IMR-90 (cell line): Measurements from ENCODE around the gene ERRFI1. TPM values are rescaled to one million over a fixed set of nuclear protein-coding genes. Genes with fewer than 3 reads are reported as not detected.

ENCODE experiments used
- ATAC-seq: fragments of 200-7000 bp; cut with Tn5 transposase; 2 replicates; pipeline ENCODE4 v1.9.1; 2020; ENCODE audit warnings: low read depth, mild to moderate bottlenecking, moderate library complexity
- BruUV-seq: library from RNA; stranded (reverse); fragments of 400-500 nt; replicated peaks from 2 replicates; lab custom pipeline; 2021; lab: Mats Ljungman, UMichigan
- CTCF ChIA-PET: fragments of 300-600 bp; formaldehyde crosslinking; extraction: SDS; loops from one replicate; lab custom pipeline; 2021; ENCODE audit warnings: antibody characterized with exemption; lab: Yijun Ruan, JAX
- POLR2A ChIA-PET: fragments of 300-600 bp; sonication (Branson Sonifier 250); formaldehyde crosslinking; loops from one replicate; lab custom pipeline; 2022; ENCODE audit warnings: antibody characterized with exemption; ENCODE audit not compliant: unreplicated experiment; lab: Charles Lee
- DNase-seq: peaks from one replicate; pipeline ENCODE4 v3.0.0; 2013
- H2AFZ ChIP-seq: replicated peaks from 2 replicates; pipeline ENCODE3; 2013; ENCODE audit warnings: low read length, mild to moderate bottlenecking; ENCODE audit not compliant: poor library complexity
- H2AK5ac ChIP-seq: 2 replicates; pipeline ENCODE4 v1.6.1; 2013; ENCODE audit warnings: low read depth, low read length, inconsistent platforms
- H2AK9ac ChIP-seq: replicated peaks from 2 replicates; pipeline ENCODE3; 2013; ENCODE audit warnings: mild to moderate bottlenecking, low read depth, low read length, moderate library complexity; ENCODE audit not compliant: poor library complexity
- H2BK120ac ChIP-seq: 2 replicates; pipeline ENCODE4 v1.6.1; 2013; ENCODE audit warnings: low read depth, low read length, inconsistent platforms
- H2BK15ac ChIP-seq: 3 replicates; pipeline ENCODE4 v1.6.1; 2013; ENCODE audit warnings: low read depth, low read length, inconsistent platforms
- H2BK20ac ChIP-seq: 2 replicates; pipeline ENCODE4 v1.6.1; 2013; ENCODE audit warnings: low read depth, mild to moderate bottlenecking, inconsistent platforms, low read length, moderate library complexity
- H2BK5ac ChIP-seq: 2 replicates; pipeline ENCODE4 v1.6.1; 2013; ENCODE audit warnings: mild to moderate bottlenecking, low read depth, low read length, inconsistent platforms; ENCODE audit not compliant: poor library complexity, severe bottlenecking
- H3K14ac ChIP-seq: replicated peaks from 2 replicates; pipeline ENCODE4 v1.6.1; 2013; ENCODE audit warnings: low read depth, low read length, inconsistent platforms
- H3K18ac ChIP-seq: 2 replicates; pipeline ENCODE4 v1.6.1; 2013; ENCODE audit warnings: low read depth, low read length, control low read depth
- H3K23ac ChIP-seq: 2 replicates; pipeline ENCODE4 v1.6.1; 2013; ENCODE audit warnings: low read depth, low read length, inconsistent platforms
- H3K27ac ChIP-seq: 2 replicates; pipeline ENCODE4 v1.5.1; 2013; ENCODE audit warnings: mild to moderate bottlenecking, control low read depth, low read length; ENCODE audit not compliant: insufficient read depth
- H3K27me3 ChIP-seq: 2 replicates; pipeline ENCODE4 v1.6.1; 2013; ENCODE audit warnings: low read length; ENCODE audit not compliant: control insufficient read depth, insufficient read depth
- H3K36me3 ChIP-seq: 2 replicates; pipeline ENCODE4 v1.6.1; 2013; ENCODE audit warnings: low read length, mixed read lengths; ENCODE audit not compliant: control insufficient read depth, insufficient read depth
- H3K4ac ChIP-seq: 2 replicates; pipeline ENCODE4 v1.6.1; 2013; ENCODE audit warnings: low read depth, low read length, inconsistent platforms
- H3K4me1 ChIP-seq: 2 replicates; pipeline ENCODE4 v1.6.1; 2013; ENCODE audit warnings: low read length, mixed read lengths; ENCODE audit not compliant: control insufficient read depth, insufficient read depth
- H3K4me2 ChIP-seq: 2 replicates; pipeline ENCODE4 v1.6.1; 2013; ENCODE audit warnings: low read depth, mild to moderate bottlenecking, control low read depth, low read length, moderate library complexity
- H3K4me3 ChIP-seq: 2 replicates; pipeline ENCODE4 v1.5.1; 2013; ENCODE audit warnings: low read depth, mild to moderate bottlenecking, control low read depth, low read length, moderate library complexity; ENCODE audit not compliant: insufficient read depth
- H3K56ac ChIP-seq: 2 replicates; pipeline ENCODE4 v1.6.1; 2013; ENCODE audit warnings: low read length, inconsistent platforms; ENCODE audit not compliant: insufficient read depth; ENCODE audit errors: extremely low read depth
- H3K79me1 ChIP-seq, 2 experiments: 2 replicates each; pipeline ENCODE4 v1.6.1; 2013; ENCODE audit warnings: low read length in 2 of 2, inconsistent platforms in 1 of 2, low read depth in 1 of 2
- H3K9ac ChIP-seq: 2 replicates; pipeline ENCODE4 v1.6.1; 2013; ENCODE audit warnings: low read depth, low read length, control low read depth
- H3K9me1 ChIP-seq: 2 replicates; pipeline ENCODE4 v1.6.1; 2013; ENCODE audit warnings: low read length, inconsistent platforms; ENCODE audit not compliant: insufficient read depth
- H3K9me3 ChIP-seq: 2 replicates; pipeline ENCODE4 v1.6.1; 2013; ENCODE audit warnings: low read length; ENCODE audit not compliant: control insufficient read depth, insufficient read depth
- H4K20me1 ChIP-seq: 2 replicates; pipeline ENCODE4 v1.6.1; 2013; ENCODE audit warnings: low read length, inconsistent platforms; ENCODE audit not compliant: insufficient read depth
- H4K5ac ChIP-seq: 2 replicates; pipeline ENCODE4 v1.6.1; 2013; ENCODE audit warnings: mild to moderate bottlenecking, low read depth, low read length, control low read depth
- H4K8ac ChIP-seq, 2 experiments: 2 replicates each; pipeline ENCODE4 v1.6.1; 2013; ENCODE audit warnings: low read depth in 2 of 2, low read length in 2 of 2, control low read depth in 1 of 2, inconsistent platforms in 1 of 2
- H4K91ac ChIP-seq: 2 replicates; pipeline ENCODE4 v1.6.1; 2013; ENCODE audit warnings: low read depth, low read length, inconsistent platforms; ENCODE audit not compliant: insufficient read depth
- BHLHE40 ChIP-seq: fragments of 150-350 bp; IDR thresholded peaks from 2 replicates; pipeline ENCODE4 v1.6.1; 2016; ENCODE audit warnings: mild to moderate bottlenecking, low read depth, low read length
- CHD1 ChIP-seq: IDR thresholded peaks from 2 replicates; pipeline ENCODE4 v1.6.1; 2012; ENCODE audit warnings: low read depth, low read length, improper control_type of control experiment
- CTCF ChIP-seq: conservative IDR thresholded peaks from 2 replicates; pipeline ENCODE4 v1.5.1; 2012; ENCODE audit warnings: mild to moderate bottlenecking, low read depth, low read length, improper control_type of control experiment
- FOS ChIP-seq: fragments of 150-350 bp; IDR thresholded peaks from 2 replicates; pipeline ENCODE4 v1.6.1; 2016; ENCODE audit warnings: low read depth, low read length
- MAFK ChIP-seq: IDR thresholded peaks from 2 replicates; pipeline ENCODE4 v1.6.1; 2012; ENCODE audit warnings: low read depth, low read length, improper control_type of control experiment
- MAZ ChIP-seq: IDR thresholded peaks from 2 replicates; pipeline ENCODE4 v1.6.1; 2012; ENCODE audit warnings: low read depth, mild to moderate bottlenecking, low read length, improper control_type of control experiment, moderate library complexity, borderline replicate concordance
- MXI1 ChIP-seq: IDR thresholded peaks from 2 replicates; pipeline ENCODE4 v1.6.1; 2012; ENCODE audit warnings: low read depth, mild to moderate bottlenecking, low read length, moderate library complexity, borderline replicate concordance
- NFE2L2 ChIP-seq: fragments of 150-350 bp; IDR thresholded peaks from 2 replicates; pipeline ENCODE4 v1.6.1; 2016; ENCODE audit warnings: low read depth, mild to moderate bottlenecking, low read length
- RCOR1 ChIP-seq: IDR thresholded peaks from 2 replicates; pipeline ENCODE4 v1.6.1; 2012; ENCODE audit warnings: mild to moderate bottlenecking, low read length, improper control_type of control experiment; ENCODE audit not compliant: insufficient replicate concordance
- RFX5 ChIP-seq: IDR thresholded peaks from 2 replicates; pipeline ENCODE4 v1.8.0; 2012; ENCODE audit warnings: low read depth, mild to moderate bottlenecking, low read length, moderate library complexity
- SMC3 ChIP-seq: fragments of 150-350 bp; IDR thresholded peaks from 2 replicates; pipeline ENCODE4 v1.6.1; 2016; ENCODE audit warnings: low read depth, mild to moderate bottlenecking, antibody characterized with exemption, low read length, moderate library complexity
- USF2 ChIP-seq: fragments of 150-350 bp; IDR thresholded peaks from 2 replicates; pipeline ENCODE4 v1.6.1; 2017; ENCODE audit warnings: mild to moderate bottlenecking, antibody characterized with exemption, low read length, low read depth
- WGBS, 2 experiments: methylation state at CpG; one replicate each; pipeline versions ENCODE4 v1.1.5 to v1.1.7; 2013; ENCODE audit warnings: missing lambda C conversion rate in 2 of 2; ENCODE audit not compliant: insufficient read length in 1 of 2; ENCODE audit errors: extremely low coverage in 2 of 2; 5-methylcytosine and 5-hydroxymethylcytosine counted together
- dilution Hi-C: fragments of 300-500 bp; cut with HindIII; formaldehyde crosslinking; loops from one replicate; pipeline ENCODE4 v1.14.3; 2018; ENCODE audit warnings: low sequenced_read_pairs; ENCODE audit not compliant: unreplicated experiment
- in situ Hi-C: fragments of 300-500 bp; cut with MboI; formaldehyde crosslinking; loops from 3 replicates; pipeline ENCODE4 v1.14.3; 2019; ENCODE audit warnings: low sequenced_read_pairs, inconsistent platforms, mixed read lengths
- intact Hi-C: fragments of 100-400 bp; cut with micrococcal nuclease; formaldehyde crosslinking; loops from 2 replicates; pipeline ENCODE4 v1.10.0; 2022
- polyA plus RNA-seq, 3 experiments: library from polyadenylated mRNA; depleted of rRNA; stranded (reverse); fragments of >200 nt; gene quantifications; 2 replicates each; pipeline ENCODE4 v1.2.3, GENCODE V29; 2012; ENCODE audit warnings: low replicate concordance in 1 of 3
- total RNA-seq: library from RNA; depleted of rRNA; stranded (reverse); fragments of >200 nt; gene quantifications from 2 replicates; pipeline ENCODE4 v1.2.3, GENCODE V29; 2012
- TF ChIP-seq, protein P1 (sequence below): fragments of 150-350 bp; IDR thresholded peaks from 2 replicates; pipeline ENCODE4 v1.6.1; 2016; ENCODE audit warnings: low read depth, mild to moderate bottlenecking, low read length, moderate library complexity, borderline replicate concordance

The ERRFI1 gene
- total and polyA plus RNA-seq, 2 of the 4 experiments (the other 2 are of a cell fraction) = 101 to 145 TPM

DNA sequence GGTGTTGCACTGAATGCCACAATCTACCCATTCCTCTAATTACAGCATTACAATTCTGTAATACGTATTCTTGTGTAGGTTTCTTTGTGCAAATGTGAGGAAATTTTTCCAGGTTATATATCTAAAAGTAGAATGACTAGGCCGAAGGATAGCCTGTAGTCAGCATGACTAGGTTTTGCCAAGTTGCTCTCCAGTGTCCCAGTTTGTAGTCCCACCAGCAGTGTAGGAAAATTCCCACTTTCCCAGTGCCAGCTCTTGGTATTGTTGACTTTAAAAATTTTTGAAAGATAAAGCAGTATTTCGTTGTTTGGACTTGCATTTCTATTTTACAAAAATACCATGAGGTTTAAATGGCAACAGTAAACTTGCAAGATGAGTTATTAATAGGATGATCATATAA is 61.6 kb downstream of the ERRFI1 start:
- Histone ChIP-seq H2AK9ac (no peak overlapping the region), H3K56ac (no peak overlapping the region), H3K18ac (no peak overlapping the region), H3K27me3 (no peaks in the 10 kb centered on the region), H3K9ac (no peak overlapping the region), H2AK5ac (no peak overlapping the region), H3K4me3 (no peak overlapping the region), H3K4me1 (no peaks in the 10 kb centered on the region), H4K20me1 (peaks cover 25% of the 10 kb centered on the region), H4K8ac (no peak overlapping the region), H2BK20ac (no peak overlapping the region), H3K79me1 (peaks cover 36 to 67% of the 10 kb centered on the region in 2 experiments), H3K4ac (no peak overlapping the region), H3K9me3 (no peaks in the 10 kb centered on the region), H2BK5ac (no peak overlapping the region), H3K36me3 (peaks cover 28% of the 10 kb centered on the region), H3K4me2 (no peak overlapping the region), H4K5ac (no peak overlapping the region), H3K14ac (no peak overlapping the region), H4K91ac (no peak overlapping the region), H2BK120ac (no peak overlapping the region), H3K23ac (no peak overlapping the region), H2AFZ (no peak overlapping the region), H2BK15ac (no peak overlapping the region), H3K9me1 (no peaks in the 10 kb centered on the region; the same call in 1 of the 2 replicates), H3K27ac (no peak overlapping the region)
- ChIA-PET CTCF (interaction anchor here (0.6 to 1.1 kb wide), 2 partner anchors 10 to 339 kb away, joined by 3 read pairs; no protein-coding TSS in a partner anchor), POLR2A (no interaction called here)
- TF ChIP-seq MXI1 = no peak
- no peak for TF ChIP-seq RCOR1
- TF ChIP-seq MAFK = no peak
- no peak for TF ChIP-seq CTCF
- no peak for TF ChIP-seq USF2
- no peak for TF ChIP-seq SMC3
- TF ChIP-seq FOS = no peak
- TF ChIP-seq RFX5 = no peak
- TF ChIP-seq MAZ = no peak
- TF ChIP-seq CHD1 = no peak
- TF ChIP-seq BHLHE40 = no peak
- no peak for TF ChIP-seq NFE2L2
- TF ChIP-seq, protein P1, sequence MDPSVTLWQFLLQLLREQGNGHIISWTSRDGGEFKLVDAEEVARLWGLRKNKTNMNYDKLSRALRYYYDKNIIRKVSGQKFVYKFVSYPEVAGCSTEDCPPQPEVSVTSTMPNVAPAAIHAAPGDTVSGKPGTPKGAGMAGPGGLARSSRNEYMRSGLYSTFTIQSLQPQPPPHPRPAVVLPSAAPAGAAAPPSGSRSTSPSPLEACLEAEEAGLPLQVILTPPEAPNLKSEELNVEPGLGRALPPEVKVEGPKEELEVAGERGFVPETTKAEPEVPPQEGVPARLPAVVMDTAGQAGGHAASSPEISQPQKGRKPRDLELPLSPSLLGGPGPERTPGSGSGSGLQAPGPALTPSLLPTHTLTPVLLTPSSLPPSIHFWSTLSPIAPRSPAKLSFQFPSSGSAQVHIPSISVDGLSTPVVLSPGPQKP = no peak
- no peak for ATAC-seq
- WGBS, 2 experiments = no CpG with 5 or more reads among the region's 3 CpGs
- in situ Hi-C loops = no loop called here
- DNase-seq = no peak
- intact Hi-C loops = no loop called here
- BruUV-seq = no TSS peak
- dilution Hi-C loops = no loop called here
